IMR-90 (cell line): ENCODE data around the gene TMOD2. TPM values are rescaled to one million over a fixed set of nuclear protein-coding genes. Genes with fewer than 3 reads are reported as not detected.

Experiments used
- ATAC-seq: fragments of 200-7000 bp; cut with Tn5 transposase; 2 replicates; pipeline ENCODE4 v1.9.1; 2020; ENCODE audit warnings: low read depth, mild to moderate bottlenecking, moderate library complexity
- BruUV-seq: library from RNA; stranded (reverse); fragments of 400-500 nt; replicated peaks from 2 replicates; lab custom pipeline; 2021; lab: Mats Ljungman, UMichigan
- CTCF ChIA-PET: fragments of 300-600 bp; formaldehyde crosslinking; extraction: SDS; loops from one replicate; lab custom pipeline; 2021; ENCODE audit warnings: antibody characterized with exemption; lab: Yijun Ruan, JAX
- POLR2A ChIA-PET: fragments of 300-600 bp; sonication (Branson Sonifier 250); formaldehyde crosslinking; loops from one replicate; lab custom pipeline; 2022; ENCODE audit warnings: antibody characterized with exemption; ENCODE audit not compliant: unreplicated experiment; lab: Charles Lee
- DNase-seq: peaks from one replicate; pipeline ENCODE4 v3.0.0; 2013
- H2AFZ ChIP-seq: replicated peaks from 2 replicates; pipeline ENCODE3; 2013; ENCODE audit warnings: low read length, mild to moderate bottlenecking; ENCODE audit not compliant: poor library complexity
- H2AK5ac ChIP-seq: 2 replicates; pipeline ENCODE4 v1.6.1; 2013; ENCODE audit warnings: low read depth, low read length, inconsistent platforms
- H2AK9ac ChIP-seq: replicated peaks from 2 replicates; pipeline ENCODE3; 2013; ENCODE audit warnings: mild to moderate bottlenecking, low read depth, low read length, moderate library complexity; ENCODE audit not compliant: poor library complexity
- H2BK120ac ChIP-seq: 2 replicates; pipeline ENCODE4 v1.6.1; 2013; ENCODE audit warnings: low read depth, low read length, inconsistent platforms
- H2BK15ac ChIP-seq: 3 replicates; pipeline ENCODE4 v1.6.1; 2013; ENCODE audit warnings: low read depth, low read length, inconsistent platforms
- H2BK20ac ChIP-seq: 2 replicates; pipeline ENCODE4 v1.6.1; 2013; ENCODE audit warnings: low read depth, mild to moderate bottlenecking, inconsistent platforms, low read length, moderate library complexity
- H2BK5ac ChIP-seq: 2 replicates; pipeline ENCODE4 v1.6.1; 2013; ENCODE audit warnings: mild to moderate bottlenecking, low read depth, low read length, inconsistent platforms; ENCODE audit not compliant: poor library complexity, severe bottlenecking
- H3K14ac ChIP-seq: replicated peaks from 2 replicates; pipeline ENCODE4 v1.6.1; 2013; ENCODE audit warnings: low read depth, low read length, inconsistent platforms
- H3K18ac ChIP-seq: 2 replicates; pipeline ENCODE4 v1.6.1; 2013; ENCODE audit warnings: low read depth, low read length, control low read depth
- H3K23ac ChIP-seq: 2 replicates; pipeline ENCODE4 v1.6.1; 2013; ENCODE audit warnings: low read depth, low read length, inconsistent platforms
- H3K27ac ChIP-seq: 2 replicates; pipeline ENCODE4 v1.5.1; 2013; ENCODE audit warnings: mild to moderate bottlenecking, control low read depth, low read length; ENCODE audit not compliant: insufficient read depth
- H3K27me3 ChIP-seq: 2 replicates; pipeline ENCODE4 v1.6.1; 2013; ENCODE audit warnings: low read length; ENCODE audit not compliant: control insufficient read depth, insufficient read depth
- H3K36me3 ChIP-seq: 2 replicates; pipeline ENCODE4 v1.6.1; 2013; ENCODE audit warnings: low read length, mixed read lengths; ENCODE audit not compliant: control insufficient read depth, insufficient read depth
- H3K4ac ChIP-seq: 2 replicates; pipeline ENCODE4 v1.6.1; 2013; ENCODE audit warnings: low read depth, low read length, inconsistent platforms
- H3K4me1 ChIP-seq: 2 replicates; pipeline ENCODE4 v1.6.1; 2013; ENCODE audit warnings: low read length, mixed read lengths; ENCODE audit not compliant: control insufficient read depth, insufficient read depth
- H3K4me2 ChIP-seq: 2 replicates; pipeline ENCODE4 v1.6.1; 2013; ENCODE audit warnings: low read depth, mild to moderate bottlenecking, control low read depth, low read length, moderate library complexity
- H3K4me3 ChIP-seq: 2 replicates; pipeline ENCODE4 v1.5.1; 2013; ENCODE audit warnings: low read depth, mild to moderate bottlenecking, control low read depth, low read length, moderate library complexity; ENCODE audit not compliant: insufficient read depth
- H3K56ac ChIP-seq: 2 replicates; pipeline ENCODE4 v1.6.1; 2013; ENCODE audit warnings: low read length, inconsistent platforms; ENCODE audit not compliant: insufficient read depth; ENCODE audit errors: extremely low read depth
- H3K79me1 ChIP-seq, 2 experiments: 2 replicates each; pipeline ENCODE4 v1.6.1; 2013; ENCODE audit warnings: low read length in 2 of 2, inconsistent platforms in 1 of 2, low read depth in 1 of 2
- H3K9ac ChIP-seq: 2 replicates; pipeline ENCODE4 v1.6.1; 2013; ENCODE audit warnings: low read depth, low read length, control low read depth
- H3K9me1 ChIP-seq: 2 replicates; pipeline ENCODE4 v1.6.1; 2013; ENCODE audit warnings: low read length, inconsistent platforms; ENCODE audit not compliant: insufficient read depth
- H3K9me3 ChIP-seq: 2 replicates; pipeline ENCODE4 v1.6.1; 2013; ENCODE audit warnings: low read length; ENCODE audit not compliant: control insufficient read depth, insufficient read depth
- H4K20me1 ChIP-seq: 2 replicates; pipeline ENCODE4 v1.6.1; 2013; ENCODE audit warnings: low read length, inconsistent platforms; ENCODE audit not compliant: insufficient read depth
- H4K5ac ChIP-seq: 2 replicates; pipeline ENCODE4 v1.6.1; 2013; ENCODE audit warnings: mild to moderate bottlenecking, low read depth, low read length, control low read depth
- H4K8ac ChIP-seq, 2 experiments: 2 replicates each; pipeline ENCODE4 v1.6.1; 2013; ENCODE audit warnings: low read depth in 2 of 2, low read length in 2 of 2, control low read depth in 1 of 2, inconsistent platforms in 1 of 2
- H4K91ac ChIP-seq: 2 replicates; pipeline ENCODE4 v1.6.1; 2013; ENCODE audit warnings: low read depth, low read length, inconsistent platforms; ENCODE audit not compliant: insufficient read depth
- CEBPB ChIP-seq: IDR thresholded peaks from 2 replicates; pipeline ENCODE4 v1.6.1; 2012; ENCODE audit warnings: low read depth, low read length, improper control_type of control experiment
- RAD21 ChIP-seq: IDR thresholded peaks from 2 replicates; pipeline ENCODE4 v1.6.1; 2012; ENCODE audit warnings: low read length, improper control_type of control experiment
- RCOR1 ChIP-seq: IDR thresholded peaks from 2 replicates; pipeline ENCODE4 v1.6.1; 2012; ENCODE audit warnings: mild to moderate bottlenecking, low read length, improper control_type of control experiment; ENCODE audit not compliant: insufficient replicate concordance
- SMC3 ChIP-seq: fragments of 150-350 bp; IDR thresholded peaks from 2 replicates; pipeline ENCODE4 v1.6.1; 2016; ENCODE audit warnings: low read depth, mild to moderate bottlenecking, antibody characterized with exemption, low read length, moderate library complexity
- WGBS, 2 experiments: methylation state at CpG; one replicate each; pipeline versions ENCODE4 v1.1.5 to v1.1.7; 2013; ENCODE audit warnings: missing lambda C conversion rate in 2 of 2; ENCODE audit not compliant: insufficient read length in 1 of 2; ENCODE audit errors: extremely low coverage in 2 of 2; 5-methylcytosine and 5-hydroxymethylcytosine counted together
- dilution Hi-C: fragments of 300-500 bp; cut with HindIII; formaldehyde crosslinking; loops from one replicate; pipeline ENCODE4 v1.14.3; 2018; ENCODE audit warnings: low sequenced_read_pairs; ENCODE audit not compliant: unreplicated experiment
- in situ Hi-C: fragments of 300-500 bp; cut with MboI; formaldehyde crosslinking; loops from 3 replicates; pipeline ENCODE4 v1.14.3; 2019; ENCODE audit warnings: low sequenced_read_pairs, inconsistent platforms, mixed read lengths
- intact Hi-C: fragments of 100-400 bp; cut with micrococcal nuclease; formaldehyde crosslinking; loops from 2 replicates; pipeline ENCODE4 v1.10.0; 2022
- polyA plus RNA-seq, 3 experiments: library from polyadenylated mRNA; depleted of rRNA; stranded (reverse); fragments of >200 nt; gene quantifications; 2 replicates each; pipeline ENCODE4 v1.2.3, GENCODE V29; 2012; ENCODE audit warnings: low replicate concordance in 1 of 3
- total RNA-seq: library from RNA; depleted of rRNA; stranded (reverse); fragments of >200 nt; gene quantifications from 2 replicates; pipeline ENCODE4 v1.2.3, GENCODE V29; 2012

TMOD2 gene
- total and polyA plus RNA-seq, 2 of the 4 experiments (the other 2 are of a cell fraction), result 2.8 to 5.4 TPM

DNA sequence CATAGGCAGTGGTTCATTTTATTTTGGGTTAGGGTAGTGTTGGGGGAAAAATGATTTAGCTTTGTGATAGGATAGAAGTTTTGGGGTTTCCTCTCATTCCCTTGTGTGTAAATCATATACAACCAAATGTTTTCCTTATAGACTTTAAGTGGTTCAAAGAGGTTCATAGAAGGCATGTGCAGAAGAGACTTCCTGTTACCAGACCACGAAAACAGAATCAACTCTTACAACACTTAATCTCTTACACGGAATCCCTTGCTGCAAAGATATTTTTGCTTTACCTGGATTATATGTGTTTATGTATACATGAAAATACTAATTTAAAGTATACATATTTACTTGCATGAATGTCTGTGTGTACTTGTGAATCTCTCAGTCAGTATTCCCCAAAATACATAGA is 2.9 kb downstream of the TMOD2 start:
- Histone ChIP-seq H3K27me3 (peaks cover 19% of the 10 kb centered on the region), H4K8ac (no peak overlapping the region), H3K4ac (no peak overlapping the region), H3K4me2 (no peak overlapping the region), H2BK5ac (no peak overlapping the region), H3K18ac (no peak overlapping the region), H4K20me1 (peaks cover 7% of the 10 kb centered on the region), H2BK120ac (no peak overlapping the region), H2BK20ac (no peak overlapping the region), H2BK15ac (no peak overlapping the region), H2AFZ (no peak overlapping the region), H4K91ac (no peak overlapping the region), H2AK9ac (no peak overlapping the region), H3K9ac (no peak overlapping the region), H3K27ac (no peak overlapping the region), H3K9me3 (no peaks in the 10 kb centered on the region), H3K56ac (no peak overlapping the region), H3K23ac (no peak overlapping the region), H3K14ac (no peak overlapping the region), H3K79me1 (peaks cover 3 to 16% of the 10 kb centered on the region in 2 experiments; a peak in 2 of 4 replicates), H2AK5ac (no peak overlapping the region), H3K4me3 (no peak overlapping the region), H3K4me1 (peaks cover 10% of the 10 kb centered on the region), H3K36me3 (no peaks in the 10 kb centered on the region), H4K5ac (no peak overlapping the region), H3K9me1 (peaks cover 7% of the 10 kb centered on the region)
- intact Hi-C loops, result no loop called here
- no TSS peak for BruUV-seq
- in situ Hi-C loops, result no loop called here
- dilution Hi-C loops, result no loop called here
- POLR2A ChIA-PET, result no interaction called here
- no CpG with 5 or more reads among the region's 2 CpGs for WGBS, 2 experiments
- ATAC-seq (no peak), DNase-seq (no peak)
- CTCF ChIA-PET, result interaction anchor here (0.9 to 1.2 kb wide), 2 partner anchors 11 to 22 kb away, joined by 3 to 4 read pairs; no protein-coding TSS in a partner anchor
- TF ChIP-seq SMC3 (no peak), CEBPB (no peak), RCOR1 (no peak), RAD21 (no peak)
